ENCODE results near the gene GSTO1. TPM values are rescaled to one million over a fixed set of nuclear protein-coding genes. Genes with fewer than 3 reads are reported as not detected.

The GSTO1 gene
- total RNA-seq, 1 experiment from 2014 or later = 460 TPM

- in situ Hi-C loops (cut with HindIII; ENCODE audit: low pct_unique_long_range_greater_than_20kb, low sequenced_read_pairs) = no loop called here
- no peak for DNase-seq (ENCODE audit: low read depth, low spot score)
Measured at GRCh38 chr10:104267721-104268404, 13.2 kb downstream of the GSTO1 start.

GRCh38 chr10:104268405-104268712 lies 13.7 kb downstream of the GSTO1 start:
- DNase-seq (ENCODE audit: low read depth, low spot score) = no peak
- in situ Hi-C loops (cut with HindIII; ENCODE audit: low pct_unique_long_range_greater_than_20kb, low sequenced_read_pairs) = no loop called here

- in situ Hi-C loops (cut with HindIII; ENCODE audit: low pct_unique_long_range_greater_than_20kb, low sequenced_read_pairs) = no loop called here
- DNase-seq (ENCODE audit: low read depth, low spot score) = no peak
Measured at GRCh38 chr10:104268713-104269645, 14.3 kb downstream of the GSTO1 start, which contains the start of gene GSTO2. TSS of gene GSTO2 (plus strand) at chr10:104269184. CDS start at chr10:104274916, 5,732 bp downstream.

DNA sequence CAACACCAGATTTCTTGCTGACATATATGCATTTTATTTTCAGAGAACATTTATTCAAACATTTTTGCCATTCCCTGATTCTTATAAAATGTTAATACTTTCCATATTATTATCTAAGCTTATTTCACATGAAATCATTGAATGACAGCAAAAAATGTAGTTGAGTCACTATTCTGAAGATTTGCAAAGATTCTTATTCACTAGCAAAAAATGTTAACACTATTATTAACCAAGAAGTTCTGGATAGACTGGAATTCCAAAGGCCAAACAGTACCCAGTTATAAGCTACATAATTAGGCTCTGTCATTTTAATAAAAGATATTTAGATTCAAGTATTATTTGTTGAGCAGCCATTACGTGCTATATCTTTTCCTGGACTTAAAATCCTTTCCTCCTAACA lies 18.6 kb downstream of the GSTO1 start:
- no peak for DNase-seq (ENCODE audit: low read depth, low spot score)
- in situ Hi-C loops (cut with HindIII; ENCODE audit: low pct_unique_long_range_greater_than_20kb, low sequenced_read_pairs) = no loop called here

DNA sequence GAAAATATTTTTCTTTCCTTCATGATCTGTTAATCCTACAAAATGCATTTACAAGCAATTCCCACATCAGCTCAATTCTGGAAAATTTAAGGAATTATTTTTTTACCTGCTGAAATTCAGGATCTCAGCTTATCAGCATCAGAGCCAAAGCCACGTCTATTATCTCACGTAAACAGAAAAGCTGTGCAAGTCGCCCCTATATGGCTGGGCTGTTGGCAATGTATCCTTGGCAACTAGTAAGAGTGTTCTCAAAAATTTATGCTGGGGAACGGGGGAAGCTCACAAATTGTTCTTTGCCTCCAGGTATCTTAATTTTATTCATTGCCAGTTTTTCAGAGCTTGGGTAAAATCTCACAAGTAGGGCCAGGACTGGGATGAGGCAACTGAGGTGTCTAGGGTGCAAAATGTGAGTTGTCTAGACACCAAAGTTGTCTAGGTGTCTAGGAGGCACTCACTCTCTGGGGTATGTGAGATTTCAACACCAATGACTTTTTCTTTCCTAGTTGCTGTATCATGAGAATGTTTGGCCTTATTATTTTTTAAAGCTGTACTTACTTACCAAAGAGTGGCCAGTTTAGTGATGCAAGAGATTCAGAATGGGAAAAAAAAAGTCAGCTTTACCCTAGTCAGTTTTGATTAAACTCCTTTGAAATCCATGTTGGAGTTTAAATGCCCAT lies 19.3 kb downstream of the GSTO1 start:
- DNase-seq (ENCODE audit: low read depth, low spot score) = no peak
- in situ Hi-C loops (cut with HindIII; ENCODE audit: low pct_unique_long_range_greater_than_20kb, low sequenced_read_pairs) = no loop called here

DNA sequence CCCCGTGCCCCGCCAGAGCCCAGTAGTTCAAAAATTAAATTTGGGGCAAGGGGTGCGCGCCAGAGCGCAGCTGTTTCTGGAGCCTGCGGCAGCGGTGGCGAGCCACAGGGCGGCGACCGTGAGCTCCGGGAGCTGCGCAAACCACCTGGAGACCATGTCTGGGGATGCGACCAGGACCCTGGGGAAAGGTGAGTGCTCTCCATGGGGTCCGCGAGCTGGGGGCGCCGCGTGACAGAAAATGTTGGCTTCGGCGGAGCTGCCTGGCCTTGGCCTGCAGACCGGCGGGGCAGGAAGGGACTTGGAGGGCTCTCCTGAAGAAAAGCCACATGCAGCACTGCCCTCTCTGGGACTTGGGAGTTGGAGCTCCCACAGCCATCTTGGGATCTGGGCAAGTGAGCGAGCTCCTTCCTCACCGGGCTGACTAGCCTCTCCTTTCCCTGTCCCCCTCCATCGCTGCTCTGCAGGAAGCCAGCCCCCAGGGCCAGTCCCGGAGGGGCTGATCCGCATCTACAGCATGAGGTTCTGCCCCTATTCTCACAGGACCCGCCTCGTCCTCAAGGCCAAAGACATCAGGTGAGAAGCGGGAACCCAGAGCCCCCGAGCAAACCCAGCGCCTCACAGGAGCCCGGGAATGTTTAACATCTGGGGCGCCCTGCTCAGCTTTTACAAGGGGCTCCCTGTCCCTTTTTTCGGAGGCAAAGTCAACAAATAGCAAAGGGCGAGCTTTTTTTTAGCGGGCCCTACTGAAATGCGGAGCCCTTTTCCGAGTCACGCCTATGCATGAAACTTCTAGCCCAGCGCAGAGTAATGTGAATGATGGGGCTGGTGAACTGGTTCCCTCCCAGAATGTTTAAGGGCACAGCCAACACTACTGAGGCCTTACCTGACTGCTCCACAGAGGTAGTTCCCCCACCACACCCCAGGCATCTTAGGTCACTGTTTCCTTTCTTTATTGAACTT lies 20.4 kb downstream of the GSTO1 start:
- in situ Hi-C loops (cut with HindIII; ENCODE audit: low pct_unique_long_range_greater_than_20kb, low sequenced_read_pairs) = no loop called here
- DNase-seq (ENCODE audit: low read depth, low spot score) = peak; percentile 41

DNA sequence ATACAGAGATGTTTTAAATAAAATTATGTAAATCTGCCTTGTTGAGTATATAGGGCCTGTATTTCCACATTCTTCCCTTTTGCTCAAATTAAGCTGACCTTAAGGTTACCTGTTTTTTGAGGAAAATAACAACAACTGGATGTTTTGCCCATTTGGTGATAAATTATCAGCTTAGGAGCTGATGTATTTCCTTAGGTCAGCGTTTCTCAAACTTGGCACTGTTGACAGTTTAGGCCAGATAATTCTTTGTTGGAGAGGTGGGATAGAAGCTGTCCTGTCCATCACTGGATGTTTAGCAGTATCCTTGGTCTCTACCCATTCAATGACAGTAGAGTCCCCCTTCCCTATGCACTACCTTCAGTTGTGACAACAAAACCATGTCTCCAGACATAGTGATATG lies 21.5 kb downstream of the GSTO1 start:
- in situ Hi-C loops (cut with HindIII; ENCODE audit: low pct_unique_long_range_greater_than_20kb, low sequenced_read_pairs) = no loop called here
- DNase-seq (ENCODE audit: low read depth, low spot score) = no peak

GRCh38 chr10:104277785-104278184 lies 23.1 kb downstream of the GSTO1 start:
- DNase-seq (ENCODE audit: low read depth, low spot score) = no peak
- in situ Hi-C loops (cut with HindIII; ENCODE audit: low pct_unique_long_range_greater_than_20kb, low sequenced_read_pairs) = no loop called here

GRCh38 chr10:104279550-104280259 lies 25.0 kb downstream of the GSTO1 start:
- in situ Hi-C loops (cut with HindIII; ENCODE audit: low pct_unique_long_range_greater_than_20kb, low sequenced_read_pairs) = no loop called here
- no peak for DNase-seq (ENCODE audit: low read depth, low spot score)

DNA sequence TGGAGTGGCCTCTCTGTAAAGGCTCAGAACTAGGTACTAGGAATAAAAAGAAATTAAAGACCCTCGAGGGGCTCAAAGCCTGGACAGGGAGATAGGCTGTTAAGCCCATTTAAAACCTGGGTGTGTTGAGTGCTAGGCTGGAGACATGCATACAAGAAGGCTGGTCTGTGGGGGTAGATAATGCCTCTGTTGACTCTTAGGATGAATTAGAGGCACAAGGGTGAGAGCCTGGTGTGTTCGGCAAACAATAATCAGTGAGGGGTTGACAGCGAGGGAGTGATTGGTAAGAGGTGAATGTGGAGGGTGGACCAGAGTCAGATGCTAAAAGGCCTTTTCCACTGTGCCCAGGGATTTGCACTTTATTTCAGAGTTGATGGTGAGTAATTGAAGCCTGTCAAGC lies 27.0 kb downstream of the GSTO1 start:
- no peak for DNase-seq (ENCODE audit: low read depth, low spot score)
- in situ Hi-C loops (cut with HindIII; ENCODE audit: low pct_unique_long_range_greater_than_20kb, low sequenced_read_pairs) = no loop called here

DNA sequence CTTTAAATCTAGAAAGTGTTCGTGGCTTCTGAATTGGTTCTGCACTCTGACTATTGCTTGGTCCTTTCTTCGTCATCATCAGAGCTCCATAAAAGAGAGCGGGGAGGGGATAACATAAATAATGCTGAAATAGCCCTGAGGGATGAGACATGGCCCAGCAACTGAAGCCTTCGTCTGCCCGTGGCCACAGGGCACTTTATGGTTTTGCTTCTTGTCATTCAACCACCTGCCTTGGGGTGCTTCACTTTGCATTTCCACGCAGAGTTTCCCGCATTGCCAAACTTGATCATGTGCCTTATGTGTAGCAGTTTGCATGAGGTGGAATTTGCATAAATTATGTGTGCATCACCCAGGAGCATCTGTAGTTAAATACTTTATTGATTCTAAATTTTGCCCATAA lies 30.2 kb downstream of the GSTO1 start:
- in situ Hi-C loops (cut with HindIII; ENCODE audit: low pct_unique_long_range_greater_than_20kb, low sequenced_read_pairs) = no loop called here
- no peak for DNase-seq (ENCODE audit: low read depth, low spot score)

- in situ Hi-C loops (cut with HindIII; ENCODE audit: low pct_unique_long_range_greater_than_20kb, low sequenced_read_pairs) = no loop called here
- no peak for DNase-seq (ENCODE audit: low read depth, low spot score)
Measured at GRCh38 chr10:104286939-104287338, 32.2 kb downstream of the GSTO1 start.

- in situ Hi-C loops (cut with HindIII; ENCODE audit: low pct_unique_long_range_greater_than_20kb, low sequenced_read_pairs) = no loop called here
- DNase-seq (ENCODE audit: low read depth, low spot score) = no peak
Measured at GRCh38 chr10:104288355-104288754, 33.7 kb downstream of the GSTO1 start.

DNA sequence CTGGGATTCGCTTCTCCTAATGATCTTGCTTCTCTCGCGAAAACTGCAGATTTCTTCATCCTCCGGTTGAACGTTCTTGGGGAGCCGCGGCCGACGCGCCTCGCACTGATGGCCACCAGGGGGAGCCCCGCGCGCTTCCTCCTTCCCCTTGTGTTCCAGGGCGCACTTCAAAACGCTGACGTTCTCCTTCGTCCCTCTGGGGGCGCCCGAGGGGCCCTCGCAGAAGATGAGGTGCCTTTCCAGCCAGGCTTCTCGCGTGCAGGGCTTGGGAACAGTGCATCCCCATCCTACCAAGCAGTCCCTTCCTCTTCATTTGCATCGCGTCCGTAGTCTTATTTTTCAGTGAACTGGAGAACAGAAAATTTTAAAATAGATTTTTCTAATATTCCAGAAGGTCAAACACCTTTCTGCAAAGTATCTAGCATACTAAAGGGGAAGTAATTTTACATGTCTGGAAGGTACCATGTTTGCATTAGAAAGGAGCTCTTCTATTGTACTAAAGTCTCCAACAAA lies 36.8 kb downstream of the GSTO1 start:
- DNase-seq (ENCODE audit: low read depth, low spot score) = peak; percentile 87
- in situ Hi-C loops (cut with HindIII; ENCODE audit: low pct_unique_long_range_greater_than_20kb, low sequenced_read_pairs) = no loop called here

DNA sequence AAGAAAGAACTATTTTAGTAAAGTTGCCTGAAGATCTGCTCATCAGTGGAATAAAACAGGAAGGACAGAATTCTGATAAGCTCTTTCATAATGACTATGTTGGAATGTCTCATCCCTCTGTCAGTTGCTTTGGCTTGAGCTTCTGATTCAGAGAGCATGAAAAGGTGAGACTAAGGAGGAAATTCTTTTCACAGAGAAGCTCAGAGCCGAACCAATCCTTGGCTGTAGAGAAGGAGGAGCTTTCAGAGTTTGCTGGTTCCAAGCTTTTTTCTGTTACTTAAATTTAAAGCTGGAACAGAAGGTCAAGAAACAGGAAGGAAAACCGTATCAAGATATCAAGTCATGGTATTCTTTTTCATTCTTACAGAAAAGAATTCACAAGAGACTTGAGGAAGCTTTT lies 38.3 kb downstream of the GSTO1 start:
- in situ Hi-C loops (cut with HindIII; ENCODE audit: low pct_unique_long_range_greater_than_20kb, low sequenced_read_pairs) = no loop called here
- peak; percentile 30 for DNase-seq (ENCODE audit: low read depth, low spot score)

- no peak for DNase-seq (ENCODE audit: low read depth, low spot score)
- in situ Hi-C loops (cut with HindIII; ENCODE audit: low pct_unique_long_range_greater_than_20kb, low sequenced_read_pairs) = no loop called here
Measured at GRCh38 chr10:104293781-104294321, 39.2 kb downstream of the GSTO1 start.
